NT2/D1 (cell line): Measurements from ENCODE around the gene PINK1.

ENCODE experiments used
- SUZ12 ChIP-seq: IDR thresholded peaks from 2 replicates; pipeline ENCODE4 v1.6.1; 2011; ENCODE audit not compliant: insufficient read length, insufficient read depth; ENCODE audit errors: extremely low read depth
- YY1 ChIP-seq: IDR thresholded peaks from 2 replicates; pipeline ENCODE4 v1.6.1; 2011; ENCODE audit not compliant: insufficient read length, insufficient read depth
- ZNF274 ChIP-seq: IDR thresholded peaks from 2 replicates; pipeline ENCODE4 v1.6.1; 2011; ENCODE audit warnings: mild to moderate bottlenecking, low read depth, low read length

GRCh38 chr1:20621012-20621411 lies 12.2 kb upstream of the PINK1 start:
- no peak for TF ChIP-seq YY1
- no peak for TF ChIP-seq ZNF274
- no peak for TF ChIP-seq SUZ12
